Measurements from ENCODE around the gene CEP170.

- TF ChIP-seq JUND (IDR thresholded peaks at IDR 0.05; ENCODE audit: low read depth, low read length) (no peak), MXI1 (IDR thresholded peaks at IDR 0.05; ENCODE audit: low read depth, low read length) (no peak), CTCF (IDR thresholded peaks at IDR 0.05 in 2 of 3, conservative IDR thresholded peaks at IDR 0.05 in 1 of 3; ENCODE audit: control insufficient read depth in 2 of 3, extremely low read depth in 1 of 3, insufficient read depth in 1 of 3, low read depth in 3 of 3, low read length in 3 of 3) (no peak), IRF4 (IDR thresholded peaks at IDR 0.05; ENCODE audit: low read depth, low read length) (no peak), TCF3 (IDR thresholded peaks at IDR 0.05; ENCODE audit: borderline replicate concordance, insufficient read depth, low read depth, low read length) (no peak), CBFB (IDR thresholded peaks at IDR 0.05; ENCODE audit: low read depth) (no peak), ATF7 (IDR thresholded peaks at IDR 0.05; ENCODE audit: low read depth) (no peak), ZBTB40 (IDR thresholded peaks at IDR 0.05; ENCODE audit: borderline replicate concordance) (no peak), NRF1 (conservative IDR thresholded peaks at IDR 0.05; ENCODE audit: low read depth, low read length) (no peak), EZH2 (IDR thresholded peaks at IDR 0.05; ENCODE audit: borderline replicate concordance, control insufficient read depth, low read depth, low read length) (no peak)
Measured at GRCh38 chr1:243291292-243291691, 36.2 kb upstream of the CEP170 start.
